ENCODE data around the gene UNG. TPM values are rescaled to one million over a fixed set of nuclear protein-coding genes. Genes with fewer than 3 reads are reported as not detected.

The UNG gene
- total RNA-seq, 1 experiment from 2014 or later = 99.0 TPM

DNA sequence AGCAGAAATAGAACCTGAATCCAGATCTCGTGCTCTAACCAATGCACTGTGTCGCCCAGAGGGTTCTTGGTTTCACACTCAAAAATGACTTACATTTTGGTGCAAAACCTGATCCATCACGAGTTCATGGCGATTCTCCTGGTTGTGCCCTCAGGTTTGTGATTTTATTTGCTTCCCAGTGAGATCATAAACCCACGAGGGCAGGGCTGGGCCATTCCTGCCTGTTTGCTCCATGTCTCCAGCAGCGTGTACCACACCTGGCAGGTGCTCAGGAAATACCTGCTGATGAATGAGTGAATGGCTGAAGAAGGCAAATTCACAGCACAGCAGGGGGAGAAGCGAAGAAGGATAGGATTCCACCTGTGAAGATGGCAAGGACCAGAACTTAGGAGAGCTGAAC is 28.4 kb downstream of the UNG start:
- CTCF ChIA-PET = no interaction called here
- Histone ChIP-seq H2AFZ (ENCODE audit: low read depth, low read length, poor library complexity, severe bottlenecking) (no peak overlapping the region), H3K9me3 (ENCODE audit: control insufficient read depth in 1 of 2, insufficient read depth in 1 of 2, low read depth in 1 of 2, low read length in 2 of 2) (no peaks in the 10 kb centered on the region), H3K9ac (ENCODE audit: low read length) (no peak overlapping the region), H3K36me3 (ENCODE audit: control insufficient read depth in 1 of 2, insufficient read depth in 2 of 2, low read length in 2 of 2) (no peaks in the 10 kb centered on the region), H3K27me3 (ENCODE audit: insufficient read depth, low read length) (no peaks in the 10 kb centered on the region), H3K4me2 (ENCODE audit: low read length) (no peak overlapping the region), H3K27ac (ENCODE audit: low read depth, low read length) (no peak overlapping the region), H3K79me2 (ENCODE audit: insufficient read depth, low read length) (no peaks in the 10 kb centered on the region), H4K20me1 (ENCODE audit: insufficient read depth) (no peaks in the 10 kb centered on the region), H3K9me2 (ENCODE audit: insufficient read depth) (no peaks in the 10 kb centered on the region), H3K4me1 (ENCODE audit: control insufficient read depth in 1 of 2, insufficient read depth in 2 of 2, low read length in 2 of 2) (peaks cover 0 to under 1% of the 10 kb centered on the region in 2 experiments; a peak in 3 of 4 replicates), H3K4me3 (replicated peaks in 1 of 2; ENCODE audit: low read depth in 1 of 2, low read length in 2 of 2) (no peak overlapping the region)
- TF ChIP-seq ZBTB33 (IDR thresholded peaks at IDR 0.05; ENCODE audit: extremely low read depth, insufficient replicate concordance, low read length) = no peak
- no peak for TF ChIP-seq YY1 (IDR thresholded peaks at IDR 0.05; ENCODE audit: extremely low read depth, insufficient replicate concordance, low read depth, low read length)
- TF ChIP-seq, protein P1, sequence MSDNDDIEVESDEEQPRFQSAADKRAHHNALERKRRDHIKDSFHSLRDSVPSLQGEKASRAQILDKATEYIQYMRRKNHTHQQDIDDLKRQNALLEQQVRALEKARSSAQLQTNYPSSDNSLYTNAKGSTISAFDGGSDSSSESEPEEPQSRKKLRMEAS (IDR thresholded peaks at IDR 0.05) = no peak
- TF ChIP-seq SRF (IDR thresholded peaks at IDR 0.05; ENCODE audit: low read depth) = no peak
- TF ChIP-seq POLR2AphosphoS5 (IDR thresholded peaks at IDR 0.05; ENCODE audit: low read depth, low read length) = no peak
- TF ChIP-seq, protein P2, sequence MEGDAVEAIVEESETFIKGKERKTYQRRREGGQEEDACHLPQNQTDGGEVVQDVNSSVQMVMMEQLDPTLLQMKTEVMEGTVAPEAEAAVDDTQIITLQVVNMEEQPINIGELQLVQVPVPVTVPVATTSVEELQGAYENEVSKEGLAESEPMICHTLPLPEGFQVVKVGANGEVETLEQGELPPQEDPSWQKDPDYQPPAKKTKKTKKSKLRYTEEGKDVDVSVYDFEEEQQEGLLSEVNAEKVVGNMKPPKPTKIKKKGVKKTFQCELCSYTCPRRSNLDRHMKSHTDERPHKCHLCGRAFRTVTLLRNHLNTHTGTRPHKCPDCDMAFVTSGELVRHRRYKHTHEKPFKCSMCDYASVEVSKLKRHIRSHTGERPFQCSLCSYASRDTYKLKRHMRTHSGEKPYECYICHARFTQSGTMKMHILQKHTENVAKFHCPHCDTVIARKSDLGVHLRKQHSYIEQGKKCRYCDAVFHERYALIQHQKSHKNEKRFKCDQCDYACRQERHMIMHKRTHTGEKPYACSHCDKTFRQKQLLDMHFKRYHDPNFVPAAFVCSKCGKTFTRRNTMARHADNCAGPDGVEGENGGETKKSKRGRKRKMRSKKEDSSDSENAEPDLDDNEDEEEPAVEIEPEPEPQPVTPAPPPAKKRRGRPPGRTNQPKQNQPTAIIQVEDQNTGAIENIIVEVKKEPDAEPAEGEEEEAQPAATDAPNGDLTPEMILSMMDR (IDR thresholded peaks at IDR 0.05 in 2 of 3, conservative IDR thresholded peaks at IDR 0.05 in 1 of 3; ENCODE audit: borderline replicate concordance in 1 of 3, insufficient read depth in 1 of 3, low read depth in 2 of 3, low read length in 2 of 3) = no peak
- no peak for ATAC-seq
- RAD21 ChIA-PET (ENCODE audit: low non-redundant PET in 1 of 2, low total read pairs in 2 of 2, uncharacterized antibody in 2 of 2, unreplicated experiment in 2 of 2) = no interaction called here
- POLR2A ChIA-PET = no interaction called here
- intact Hi-C loops (cut with micrococcal nuclease) = no loop called here
- no peak for DNase-seq (ENCODE audit: low read depth, low spot score)
- BruUV-seq (replicated peaks) = no TSS peak

All from HCT116 (cell line).